SK-N-SH treated with all-trans-retinoic acid at 6 μM for 48 hours (cell line): ENCODE data around the gene GNAS-AS1.

Source experiments
- ATAC-seq: fragments of 200-7000 bp; cut with Tn5 transposase; 3 replicates; pipeline ENCODE4 v1.9.1; 2020; ENCODE audit warnings: mild to moderate bottlenecking, moderate library complexity
- ARNTL ChIP-seq: fragments of 450-650 bp; formaldehyde crosslinking; IDR thresholded peaks from 2 replicates; pipeline ENCODE4 v1.5.0; 2020; ENCODE audit warnings: low read depth, mild to moderate bottlenecking, moderate library complexity, borderline replicate concordance
- BACH2 ChIP-seq: fragments of 250-450 bp; sonication (Bioruptor Pico); IDR thresholded peaks from 2 replicates; pipeline ENCODE4 v1.9.0; 2021; ENCODE audit warnings: mild to moderate bottlenecking, borderline replicate concordance
- CREB5 ChIP-seq: fragments of 250-450 bp; sonication (Bioruptor Pico); IDR thresholded peaks from 2 replicates; pipeline ENCODE4 v1.5.1; 2020; ENCODE audit warnings: low read depth, mild to moderate bottlenecking, moderate library complexity
- CSDC2 ChIP-seq: fragments of 250-450 bp; sonication (Bioruptor Pico); IDR thresholded peaks from 2 replicates; pipeline ENCODE4 v1.5.0; 2020; ENCODE audit warnings: mild to moderate bottlenecking, moderate library complexity
- ESRRG ChIP-seq: fragments of 250-450 bp; sonication (Bioruptor Pico); IDR thresholded peaks from 2 replicates; pipeline ENCODE4 v1.6.1; 2021; ENCODE audit warnings: mild to moderate bottlenecking
- GLIS3 ChIP-seq: fragments of 250-450 bp; sonication (Bioruptor Pico); IDR thresholded peaks from 2 replicates; pipeline ENCODE4 v1.5.0; 2020; ENCODE audit warnings: mild to moderate bottlenecking, moderate library complexity
- OSR1 ChIP-seq: fragments of 250-450 bp; sonication (Bioruptor Pico); IDR thresholded peaks from 2 replicates; pipeline ENCODE4 v1.8.0; 2022; ENCODE audit warnings: moderate library complexity, mild to moderate bottlenecking, inconsistent platforms
- PATZ1 ChIP-seq: fragments of 250-450 bp; sonication (Bioruptor Pico); IDR thresholded peaks from 2 replicates; pipeline ENCODE4 v1.8.0; 2020; ENCODE audit warnings: mild to moderate bottlenecking, moderate library complexity, borderline replicate concordance
- RARB ChIP-seq: fragments of 250-450 bp; sonication (Bioruptor Pico); IDR thresholded peaks from 2 replicates; pipeline ENCODE4 v1.8.0; 2021; ENCODE audit warnings: mild to moderate bottlenecking, moderate library complexity
- SNAI2 ChIP-seq: fragments of 250-450 bp; sonication (Bioruptor Pico); IDR thresholded peaks from 2 replicates; pipeline ENCODE4 v1.5.0; 2020; ENCODE audit warnings: mild to moderate bottlenecking, moderate library complexity
- TCF4 ChIP-seq: fragments of 250-450 bp; sonication (Bioruptor Pico); IDR thresholded peaks from 2 replicates; pipeline ENCODE4 v1.8.0; 2021; ENCODE audit warnings: mild to moderate bottlenecking, moderate library complexity, borderline replicate concordance
- TSHZ2 ChIP-seq: fragments of 250-450 bp; sonication (Bioruptor Pico); IDR thresholded peaks from 2 replicates; pipeline ENCODE4 v1.5.0; 2020; ENCODE audit warnings: mild to moderate bottlenecking, moderate library complexity
- ZFP3 ChIP-seq: fragments of 250-450 bp; sonication (Bioruptor Pico); IDR thresholded peaks from 2 replicates; pipeline ENCODE4 v1.5.0; 2020; ENCODE audit warnings: mild to moderate bottlenecking, moderate library complexity
- ZNF565 ChIP-seq: fragments of 450-650 bp; formaldehyde crosslinking; conservative IDR thresholded peaks from 2 replicates; pipeline ENCODE4 v1.5.0; 2020; ENCODE audit warnings: low read depth, mild to moderate bottlenecking, moderate library complexity
- ZNF70 ChIP-seq: fragments of 450-650 bp; formaldehyde crosslinking; IDR thresholded peaks from 2 replicates; pipeline ENCODE4 v1.5.0; 2020; ENCODE audit warnings: mild to moderate bottlenecking, moderate library complexity
- ZNF8 ChIP-seq: fragments of 450-650 bp; formaldehyde crosslinking; IDR thresholded peaks from 2 replicates; pipeline ENCODE4 v1.5.0; 2020; ENCODE audit warnings: mild to moderate bottlenecking, moderate library complexity
- TF ChIP-seq, protein P1 (sequence below): fragments of 250-450 bp; sonication (Bioruptor Pico); IDR thresholded peaks from 2 replicates; pipeline ENCODE4 v1.5.1; 2021; ENCODE audit warnings: mild to moderate bottlenecking, moderate library complexity
- TF ChIP-seq, protein P2 (sequence below): fragments of 250-450 bp; sonication (Bioruptor Pico); IDR thresholded peaks from 2 replicates; pipeline ENCODE4 v1.8.0; 2021; ENCODE audit warnings: low read depth, mild to moderate bottlenecking, moderate library complexity, borderline replicate concordance

The GNAS-AS1 gene

GRCh38 chr20:58875111-58875510 is 24.4 kb upstream of the GNAS-AS1 start:
- no peak for TF ChIP-seq ZNF565
- no peak for TF ChIP-seq ESRRG
- no peak for TF ChIP-seq ARNTL (CRISPR knock-in tag)
- TF ChIP-seq ZNF70 (CRISPR knock-in tag) = no peak
- no peak for TF ChIP-seq BACH2 (CRISPR knock-in tag)
- no peak for TF ChIP-seq ZFP3 (CRISPR knock-in tag)
- TF ChIP-seq TCF4 (CRISPR knock-in tag) = no peak
- no peak for TF ChIP-seq PATZ1 (CRISPR knock-in tag)
- no peak for TF ChIP-seq TSHZ2
- TF ChIP-seq, protein P1, sequence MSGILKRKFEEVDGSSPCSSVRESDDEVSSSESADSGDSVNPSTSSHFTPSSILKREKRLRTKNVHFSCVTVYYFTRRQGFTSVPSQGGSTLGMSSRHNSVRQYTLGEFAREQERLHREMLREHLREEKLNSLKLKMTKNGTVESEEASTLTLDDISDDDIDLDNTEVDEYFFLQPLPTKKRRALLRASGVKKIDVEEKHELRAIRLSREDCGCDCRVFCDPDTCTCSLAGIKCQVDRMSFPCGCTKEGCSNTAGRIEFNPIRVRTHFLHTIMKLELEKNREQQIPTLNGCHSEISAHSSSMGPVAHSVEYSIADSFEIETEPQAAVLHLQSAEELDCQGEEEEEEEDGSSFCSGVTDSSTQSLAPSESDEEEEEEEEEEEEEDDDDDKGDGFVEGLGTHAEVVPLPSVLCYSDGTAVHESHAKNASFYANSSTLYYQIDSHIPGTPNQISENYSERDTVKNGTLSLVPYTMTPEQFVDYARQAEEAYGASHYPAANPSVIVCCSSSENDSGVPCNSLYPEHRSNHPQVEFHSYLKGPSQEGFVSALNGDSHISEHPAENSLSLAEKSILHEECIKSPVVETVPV (CRISPR knock-in tag) = no peak
- TF ChIP-seq ZNF8 (CRISPR knock-in tag) = no peak
- ATAC-seq = no peak

DNA sequence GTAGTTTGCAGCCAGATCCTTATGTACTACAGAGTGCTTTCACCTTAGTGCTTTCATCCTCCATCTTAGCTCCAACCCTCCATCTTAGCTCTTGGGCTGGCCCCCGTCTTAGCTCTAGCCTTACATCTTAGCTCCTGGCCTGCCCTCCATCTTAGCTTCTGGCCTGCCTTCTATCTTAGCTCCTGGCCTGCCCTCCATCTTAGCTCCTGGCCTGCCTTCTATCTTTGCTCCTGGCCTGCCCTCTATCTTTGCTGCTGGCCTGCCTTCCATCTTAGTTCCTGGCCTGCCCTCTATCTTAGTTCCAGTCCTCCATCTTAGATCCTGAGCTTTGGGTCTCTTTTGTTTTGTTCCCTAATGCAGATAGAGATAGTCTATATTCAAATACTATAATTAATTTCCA is 23.8 kb upstream of the GNAS-AS1 start:
- TF ChIP-seq TCF4 (CRISPR knock-in tag) = no peak
- no peak for TF ChIP-seq ESRRG
- no peak for TF ChIP-seq ZNF70 (CRISPR knock-in tag)
- no peak for TF ChIP-seq RARB
- no peak for TF ChIP-seq CREB5 (CRISPR knock-in tag)
- no peak for TF ChIP-seq PATZ1 (CRISPR knock-in tag)
- TF ChIP-seq, protein P2, sequence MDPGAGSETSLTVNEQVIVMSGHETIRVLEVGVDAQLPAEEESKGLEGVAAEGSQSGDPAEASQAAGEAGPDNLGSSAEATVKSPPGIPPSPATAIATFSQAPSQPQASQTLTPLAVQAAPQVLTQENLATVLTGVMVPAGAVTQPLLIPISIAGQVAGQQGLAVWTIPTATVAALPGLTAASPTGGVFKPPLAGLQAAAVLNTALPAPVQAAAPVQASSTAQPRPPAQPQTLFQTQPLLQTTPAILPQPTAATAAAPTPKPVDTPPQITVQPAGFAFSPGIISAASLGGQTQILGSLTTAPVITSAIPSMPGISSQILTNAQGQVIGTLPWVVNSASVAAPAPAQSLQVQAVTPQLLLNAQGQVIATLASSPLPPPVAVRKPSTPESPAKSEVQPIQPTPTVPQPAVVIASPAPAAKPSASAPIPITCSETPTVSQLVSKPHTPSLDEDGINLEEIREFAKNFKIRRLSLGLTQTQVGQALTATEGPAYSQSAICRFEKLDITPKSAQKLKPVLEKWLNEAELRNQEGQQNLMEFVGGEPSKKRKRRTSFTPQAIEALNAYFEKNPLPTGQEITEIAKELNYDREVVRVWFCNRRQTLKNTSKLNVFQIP (CRISPR knock-in tag) = no peak
- no peak for TF ChIP-seq ZFP3 (CRISPR knock-in tag)
- no peak for TF ChIP-seq SNAI2 (CRISPR knock-in tag)
- no peak for TF ChIP-seq GLIS3 (CRISPR knock-in tag)
- TF ChIP-seq OSR1 = no peak
- TF ChIP-seq CSDC2 = no peak
- TF ChIP-seq ZNF8 (CRISPR knock-in tag) = no peak
- TF ChIP-seq TSHZ2 = no peak
- no peak for ATAC-seq
